TTC549 (cell line): ENCODE measurements around the gene NLGN1.
"Not testable (repeated sequence)": the region's sequence is repeated elsewhere in the genome, so short reads cannot be mapped to it uniquely, and the experiment has no call there.

Source experiments
- FAIRE-seq: peaks from 2 replicates; lab custom pipeline; 2012; peaks lifted over from hg19 to GRCh38; lab: Jason Lieb, UNC

NLGN1 gene

GRCh38 chr3:173430576-173430975, 33.0 kb downstream of the NLGN1 start:
- FAIRE-seq = no peak

GRCh38 chr3:173439004-173439403, 41.5 kb downstream of the NLGN1 start:
- no peak for FAIRE-seq

DNA sequence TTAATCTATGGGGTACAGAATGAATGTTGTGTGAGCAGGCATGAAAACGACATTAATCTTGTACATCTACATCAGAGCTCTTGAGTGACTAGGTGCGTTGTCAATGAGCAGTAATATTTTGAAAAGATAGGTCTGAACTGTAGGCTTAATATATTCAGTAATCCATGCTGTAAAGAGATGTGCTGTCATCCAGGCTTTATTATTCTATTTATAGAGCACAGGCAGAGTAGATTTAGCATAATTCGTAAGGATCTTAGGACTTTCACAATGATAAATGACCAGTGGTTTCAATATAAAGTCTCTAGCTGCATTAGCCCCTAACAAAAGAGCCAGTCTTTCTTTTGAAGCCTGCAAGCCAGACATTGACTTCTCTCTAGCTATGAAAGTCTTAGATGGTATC, 43.0 kb downstream of the NLGN1 start:
- FAIRE-seq = no peak

DNA sequence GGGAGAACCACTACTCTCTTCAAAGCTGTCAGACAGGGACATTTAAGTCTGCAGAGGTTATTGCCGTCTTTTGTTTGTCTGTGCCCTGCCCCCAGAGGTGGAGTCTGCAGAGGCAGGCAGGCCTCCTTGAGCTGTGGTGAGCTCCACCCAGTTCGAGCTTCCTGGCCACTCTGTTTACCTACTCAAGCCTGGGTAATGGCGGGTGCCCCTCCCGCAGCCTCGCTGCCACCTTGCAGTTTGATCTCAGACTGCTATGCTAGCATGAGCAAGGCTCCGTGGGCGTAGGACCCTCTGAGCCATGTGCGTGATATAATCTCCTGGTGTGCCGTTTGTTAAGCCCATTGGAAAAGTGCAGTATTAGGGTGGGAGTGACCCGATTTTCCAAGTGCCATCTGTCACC, 54.0 kb downstream of the NLGN1 start:
- not testable (repeated sequence) for FAIRE-seq

DNA sequence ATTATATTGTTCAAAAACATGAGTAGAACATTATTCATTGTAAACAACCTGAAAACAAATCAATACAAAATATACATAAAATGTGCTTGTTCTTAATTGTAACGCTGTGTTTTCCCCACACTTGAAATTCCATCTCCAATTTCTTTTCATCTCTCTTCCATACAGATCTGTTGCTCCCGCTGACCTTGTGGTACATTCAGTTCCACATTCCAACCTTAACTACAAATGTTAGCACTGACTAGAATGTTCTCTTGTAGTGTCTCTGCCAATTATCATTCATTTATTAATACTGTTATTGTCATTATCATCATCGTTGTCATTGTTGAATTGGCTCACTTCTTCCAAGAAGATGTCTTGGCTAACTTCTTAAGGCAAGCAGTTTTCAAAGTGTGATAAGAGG, 65.7 kb downstream of the NLGN1 start:
- no peak for FAIRE-seq

DNA sequence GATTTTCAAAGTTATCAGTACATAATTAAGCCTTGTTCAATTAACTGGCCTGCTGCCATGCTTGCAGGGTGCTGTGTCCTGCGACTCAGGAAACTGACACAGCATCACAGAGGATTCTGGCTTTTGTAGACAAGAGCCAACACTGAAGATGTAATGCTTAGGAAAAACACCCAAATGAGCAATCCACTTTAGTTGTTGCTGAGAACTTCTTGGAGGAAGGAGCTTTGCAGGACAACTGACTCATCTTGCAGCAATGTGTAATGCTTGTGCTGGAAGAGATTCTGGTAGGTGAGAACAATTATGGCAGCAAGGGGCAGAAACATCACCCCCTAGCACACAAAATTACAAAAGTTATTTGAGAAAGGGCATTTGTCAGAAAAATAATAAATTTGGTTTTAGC, 67.6 kb downstream of the NLGN1 start:
- no peak for FAIRE-seq

DNA sequence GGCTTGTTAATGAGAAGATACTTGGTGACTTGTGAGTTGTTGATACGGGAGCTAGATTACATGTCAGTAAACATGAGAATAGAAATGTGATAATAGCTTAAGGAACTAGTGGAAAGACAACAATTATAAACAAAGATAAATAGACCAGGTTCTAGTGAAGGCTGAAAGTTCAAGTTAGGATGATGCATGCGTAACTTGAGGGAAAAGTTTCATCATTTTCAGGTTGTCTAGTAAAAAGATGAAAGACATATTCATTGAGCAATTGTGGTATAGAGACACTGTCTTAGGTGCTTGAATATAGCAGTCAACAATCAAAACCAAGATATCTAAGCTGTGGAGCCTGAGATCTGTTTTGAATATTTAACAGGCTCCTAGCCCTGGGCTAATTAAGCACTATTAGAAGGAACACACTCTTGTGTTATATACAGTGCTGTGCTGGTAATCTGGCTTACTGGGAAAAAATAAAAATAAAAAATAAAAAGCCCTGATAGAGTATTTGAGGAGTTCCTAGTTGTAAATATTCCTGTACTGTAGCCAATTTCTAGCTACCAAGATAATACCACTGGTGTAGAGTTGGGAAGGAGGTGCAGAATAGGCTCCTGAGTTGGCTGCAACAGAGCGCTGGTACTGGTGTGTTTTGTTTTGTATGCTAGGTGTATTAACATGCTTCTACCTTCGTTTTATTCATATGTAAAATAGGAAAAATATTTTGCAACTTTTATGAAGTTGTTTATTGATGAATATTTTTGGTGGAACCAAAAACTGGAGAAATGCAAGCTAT, 68.5 kb downstream of the NLGN1 start:
- FAIRE-seq = no peak

GRCh38 chr3:173467501-173467900, 70.0 kb downstream of the NLGN1 start:
- no peak for FAIRE-seq

GRCh38 chr3:173473237-173473636, 75.7 kb downstream of the NLGN1 start:
- FAIRE-seq = no peak

DNA sequence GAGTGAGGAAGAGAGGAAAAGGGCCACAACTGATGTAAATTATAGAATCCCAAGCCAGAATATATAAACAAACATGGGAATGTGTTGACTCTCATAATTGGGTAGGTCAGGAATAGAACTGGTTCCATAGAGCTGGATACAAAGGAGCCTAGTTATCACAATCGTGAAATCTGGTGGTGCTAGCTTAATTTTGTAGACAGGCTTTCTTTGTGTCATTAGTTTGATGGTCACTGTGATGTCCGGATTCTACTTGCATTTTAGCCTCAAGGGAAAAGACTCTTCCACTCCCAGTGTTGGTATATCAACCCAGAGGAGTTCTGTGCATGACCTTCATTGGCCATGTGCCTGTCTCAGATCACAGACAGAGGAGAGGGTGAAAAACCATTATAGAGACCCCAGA, 81.8 kb downstream of the NLGN1 start:
- FAIRE-seq = no peak

DNA sequence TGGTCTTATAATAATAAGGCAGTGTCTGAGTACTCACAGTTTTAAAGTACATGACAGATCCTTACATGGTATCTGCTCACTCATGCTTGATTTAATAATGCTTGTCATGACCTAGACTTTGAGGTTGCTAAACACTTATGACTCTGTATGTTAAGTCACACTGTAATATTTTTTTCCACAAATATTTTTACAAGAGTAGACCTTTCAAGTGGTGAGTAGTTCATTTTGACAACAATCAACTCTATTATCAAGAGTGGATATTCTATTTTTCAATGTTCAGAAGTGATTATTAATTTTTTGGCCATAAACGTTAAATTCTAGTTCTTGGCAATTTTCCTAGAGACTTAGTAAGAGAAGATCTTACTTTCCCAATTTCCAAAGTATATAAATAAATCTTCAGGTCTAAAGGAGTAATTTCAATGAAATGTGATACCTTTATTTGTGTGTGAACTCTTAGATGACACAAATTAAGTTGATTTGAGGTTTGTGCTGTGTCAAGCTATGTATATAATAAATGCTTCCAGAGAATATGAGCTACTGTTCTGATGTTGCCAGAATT, 104.5 kb downstream of the NLGN1 start:
- no peak for FAIRE-seq

GRCh38 chr3:173502983-173503568, 105.5 kb downstream of the NLGN1 start:
- no peak for FAIRE-seq

- FAIRE-seq = no peak
These were observed 113.0 kb downstream of the NLGN1 start for GRCh38 chr3:173510565-173510964.

GRCh38 chr3:173513123-173513522, 115.6 kb downstream of the NLGN1 start:
- FAIRE-seq = no peak

GRCh38 chr3:173529062-173529711, 131.6 kb downstream of the NLGN1 start:
- FAIRE-seq = no peak

DNA sequence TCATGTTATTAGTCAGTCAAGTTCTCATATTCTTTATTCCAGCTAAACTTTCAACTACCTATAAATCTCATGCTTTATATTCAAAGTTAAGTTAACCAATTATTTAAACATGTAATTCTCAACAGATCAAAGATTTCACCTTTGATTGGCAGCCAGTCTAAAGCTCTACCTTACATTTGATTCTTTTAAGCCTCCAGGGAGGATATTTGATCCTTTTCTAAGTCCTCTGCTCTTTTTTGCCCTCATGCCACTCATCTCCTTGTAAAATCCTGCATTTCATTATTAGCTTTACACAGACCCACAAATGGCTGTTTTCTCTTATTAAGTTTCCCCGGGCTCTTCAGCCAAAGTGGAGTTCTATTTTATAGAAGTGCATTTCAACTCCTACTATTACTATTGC, 134.1 kb downstream of the NLGN1 start:
- FAIRE-seq = no peak

GRCh38 chr3:173538410-173538809, 140.9 kb downstream of the NLGN1 start:
- no peak for FAIRE-seq

DNA sequence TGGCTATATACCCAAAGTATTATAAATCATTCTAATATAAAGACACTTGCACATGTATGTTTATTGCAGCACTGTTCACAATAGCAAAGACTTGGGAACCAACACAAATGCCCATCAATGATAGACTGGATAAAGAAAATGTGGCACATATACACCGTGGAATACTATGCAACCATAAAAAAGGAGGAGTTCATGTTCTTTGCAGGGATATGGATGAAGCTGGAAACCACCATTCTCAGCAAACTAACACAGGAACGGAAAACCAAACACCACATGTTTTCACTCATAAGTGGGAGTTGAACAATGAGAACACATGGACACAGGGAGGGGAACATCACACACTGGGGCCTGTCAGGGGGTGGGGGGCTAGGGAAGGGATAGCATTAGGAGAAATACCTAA, 148.0 kb downstream of the NLGN1 start:
- FAIRE-seq = not testable (repeated sequence)

DNA sequence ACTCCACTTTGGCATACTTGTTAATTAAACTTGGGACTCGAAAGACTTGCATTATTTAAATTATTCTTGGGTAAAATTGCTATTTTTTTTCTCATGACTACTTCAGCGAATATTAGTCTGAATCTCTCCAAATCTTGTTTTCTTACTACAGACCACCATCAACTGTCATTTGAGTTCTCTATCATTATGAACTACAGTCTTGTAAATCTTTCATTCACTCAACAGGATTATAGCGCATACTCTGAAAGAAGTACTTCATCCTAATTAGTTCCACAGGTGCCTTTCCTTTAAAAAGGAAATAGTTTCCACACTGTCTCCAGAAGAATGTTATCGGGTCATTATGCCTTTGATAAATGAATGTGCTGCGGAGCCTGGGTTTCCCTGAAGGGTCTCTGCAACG, 149.5 kb downstream of the NLGN1 start:
- no peak for FAIRE-seq

- no peak for FAIRE-seq
These were observed 150.7 kb downstream of the NLGN1 start for GRCh38 chr3:173548261-173548660.

GRCh38 chr3:173552526-173552925, 155.0 kb downstream of the NLGN1 start:
- FAIRE-seq = no peak

- FAIRE-seq = no peak
These were observed 156.2 kb downstream of the NLGN1 start for GRCh38 chr3:173553635-173554280.

GRCh38 chr3:173556546-173556945, 159.0 kb downstream of the NLGN1 start:
- FAIRE-seq = no peak
